SJCRH30 (cell line): ENCODE measurements around the gene PTGES3L. TPM values are rescaled to one million over a fixed set of nuclear protein-coding genes. Genes with fewer than 3 reads are reported as not detected.
"Not testable (repeated sequence)": the region's sequence is repeated elsewhere in the genome, so short reads cannot be mapped to it uniquely, and the experiment has no call there.

Experiments used
- DNase-seq, 2 experiments: peaks; one replicate each; pipeline ENCODE4 v3.0.0-alpha.2; 2015 to 2020
- H3K27ac ChIP-seq: fragments of 250-450 bp; sonication (Bioruptor Pico); 2 replicates; pipeline ENCODE4 v1.5.1; 2020; ENCODE audit warnings: mild to moderate bottlenecking, moderate library complexity
- H3K27me3 ChIP-seq: fragments of 250-450 bp; sonication (Bioruptor Pico); 2 replicates; pipeline ENCODE4 v1.5.1; 2020; ENCODE audit warnings: mild to moderate bottlenecking, moderate library complexity
- H3K36me3 ChIP-seq: fragments of 250-450 bp; sonication (Bioruptor Pico); 2 replicates; pipeline ENCODE4 v1.5.1; 2020; ENCODE audit warnings: mild to moderate bottlenecking, moderate library complexity
- H3K4me1 ChIP-seq: fragments of 250-450 bp; sonication (Bioruptor Pico); 2 replicates; pipeline ENCODE4 v1.5.1; 2020; ENCODE audit warnings: mild to moderate bottlenecking, moderate library complexity
- H3K4me3 ChIP-seq: fragments of 250-450 bp; sonication (Bioruptor Pico); 2 replicates; pipeline ENCODE4 v1.5.1; 2020; ENCODE audit warnings: mild to moderate bottlenecking, moderate library complexity
- H3K9me3 ChIP-seq: fragments of 250-450 bp; sonication (Bioruptor Pico); replicated peaks from 2 replicates; pipeline ENCODE4 v1.5.1; 2020; ENCODE audit warnings: mild to moderate bottlenecking, moderate library complexity
- total RNA-seq: library from RNA; depleted of rRNA; stranded (reverse); fragments of >200 nt; shearing (Covaris generic); gene quantifications from 2 replicates; pipeline ENCODE4 v1.2.3, GENCODE V29; 2014

Gene PTGES3L
- total RNA-seq, 1 experiment from 2014 or later, result 5.5 TPM

GRCh38 chr17:43018932-43019331, 39.1 kb upstream of the PTGES3L start:
- Histone ChIP-seq H3K9me3 (no peaks in the 10 kb centered on the region), H3K4me3 (no peak overlapping the region), H3K27ac (no peak overlapping the region), H3K4me1 (no peaks in the 10 kb centered on the region), H3K36me3 (no peaks in the 10 kb centered on the region; the same call in 1 of the 2 replicates), H3K27me3 (no peaks in the 10 kb centered on the region)
- no peak for DNase-seq

GRCh38 chr17:43018008-43018853, 38.4 kb upstream of the PTGES3L start:
- H3K9me3 ChIP-seq, result no peaks in the 10 kb centered on the region
- H3K36me3 ChIP-seq, result no peaks in the 10 kb centered on the region; the same call in 1 of the 2 replicates
- no peak overlapping the region for H3K27ac ChIP-seq
- DNase-seq, result peak in 1 of 2 experiments; percentile 31
- no peaks in the 10 kb centered on the region for H3K4me1 ChIP-seq
- no peaks in the 10 kb centered on the region for H3K27me3 ChIP-seq
- H3K4me3 ChIP-seq, result no peak overlapping the region

- H3K36me3 ChIP-seq, result no peaks in the 10 kb centered on the region; the same call in 1 of the 2 replicates
- H3K27ac ChIP-seq, result no peak overlapping the region
- H3K27me3 ChIP-seq, result no peaks in the 10 kb centered on the region
- no peaks in the 10 kb centered on the region for H3K9me3 ChIP-seq
- H3K4me3 ChIP-seq, result no peak overlapping the region
- DNase-seq, result no peak
- no peaks in the 10 kb centered on the region for H3K4me1 ChIP-seq
Measured at GRCh38 chr17:43016216-43016615, 36.3 kb upstream of the PTGES3L start.

GRCh38 chr17:43015579-43015978, 35.7 kb upstream of the PTGES3L start:
- DNase-seq, result no peak
- H3K27ac ChIP-seq, result no peak overlapping the region
- no peaks in the 10 kb centered on the region for H3K4me1 ChIP-seq
- H3K9me3 ChIP-seq, result no peaks in the 10 kb centered on the region
- no peaks in the 10 kb centered on the region for H3K27me3 ChIP-seq
- no peaks in the 10 kb centered on the region; the same call in 1 of the 2 replicates for H3K36me3 ChIP-seq
- H3K4me3 ChIP-seq, result no peak overlapping the region

GRCh38 chr17:43014649-43015542, 35.0 kb upstream of the PTGES3L start:
- H3K9me3 ChIP-seq, result no peaks in the 10 kb centered on the region
- H3K27me3 ChIP-seq, result no peaks in the 10 kb centered on the region
- no peak for DNase-seq
- H3K4me1 ChIP-seq, result no peaks in the 10 kb centered on the region
- no peak overlapping the region for H3K27ac ChIP-seq
- no peak overlapping the region for H3K4me3 ChIP-seq
- H3K36me3 ChIP-seq, result no peaks in the 10 kb centered on the region; the same call in 1 of the 2 replicates

GRCh38 chr17:43014020-43014648, 34.3 kb upstream of the PTGES3L start:
- Histone ChIP-seq H3K27me3 (no peaks in the 10 kb centered on the region), H3K9me3 (no peaks in the 10 kb centered on the region), H3K4me3 (no peak overlapping the region), H3K27ac (no peak overlapping the region), H3K36me3 (no peaks in the 10 kb centered on the region; the same call in 1 of the 2 replicates), H3K4me1 (no peaks in the 10 kb centered on the region)
- DNase-seq, result no peak

GRCh38 chr17:43013296-43013695, 33.4 kb upstream of the PTGES3L start:
- Histone ChIP-seq H3K4me3 (no peak overlapping the region), H3K27me3 (no peaks in the 10 kb centered on the region), H3K36me3 (no peaks in the 10 kb centered on the region), H3K27ac (no peak overlapping the region), H3K9me3 (no peaks in the 10 kb centered on the region), H3K4me1 (no peaks in the 10 kb centered on the region)
- DNase-seq, result no peak

GRCh38 chr17:43011728-43012472, 32.0 kb upstream of the PTGES3L start:
- Histone ChIP-seq H3K4me1 (no peaks in the 10 kb centered on the region), H3K4me3 (no peak overlapping the region), H3K9me3 (no peaks in the 10 kb centered on the region), H3K27me3 (no peaks in the 10 kb centered on the region), H3K27ac (no peak overlapping the region), H3K36me3 (no peaks in the 10 kb centered on the region)
- no peak for DNase-seq

GRCh38 chr17:43010667-43011308, 30.9 kb upstream of the PTGES3L start:
- no peak for DNase-seq
- Histone ChIP-seq H3K27me3 (no peaks in the 10 kb centered on the region), H3K4me1 (no peaks in the 10 kb centered on the region), H3K9me3 (no peaks in the 10 kb centered on the region), H3K27ac (no peak overlapping the region), H3K36me3 (no peaks in the 10 kb centered on the region), H3K4me3 (no peak overlapping the region)

GRCh38 chr17:43006639-43007551, 27.0 kb upstream of the PTGES3L start, which contains the start of gene IFI35:
Gene IFI35, plus strand, starts transcription at chr17:43006784. Its CDS starts 164 bp downstream, at chr17:43006948.
- peaks cover 25% of the 10 kb centered on the region for H3K36me3 ChIP-seq
- no peaks in the 10 kb centered on the region for H3K27me3 ChIP-seq
- H3K4me3 ChIP-seq, result no peak within 1 kb of the TSS
- no peak within 1 kb of the TSS for H3K27ac ChIP-seq
- DNase-seq, result no peak
- H3K9me3 ChIP-seq, result no peaks in the 10 kb centered on the region
- H3K4me1 ChIP-seq, result no peaks in the 10 kb centered on the region

- no peaks in the 10 kb centered on the region for H3K9me3 ChIP-seq
- peak in 1 of 2 experiments; percentile 31 for DNase-seq
- no peaks in the 10 kb centered on the region for H3K4me1 ChIP-seq
- no peak overlapping the region for H3K27ac ChIP-seq
- peaks cover 58% of the 10 kb centered on the region for H3K36me3 ChIP-seq
- no peaks in the 10 kb centered on the region for H3K27me3 ChIP-seq
- H3K4me3 ChIP-seq, result no peak overlapping the region
Measured at GRCh38 chr17:43003542-43004172, 23.8 kb upstream of the PTGES3L start.

- not testable (repeated sequence) for H3K4me3 ChIP-seq, H3K4me1 ChIP-seq, H3K27me3 ChIP-seq, H3K27ac ChIP-seq, DNase-seq, H3K9me3 ChIP-seq
- peaks cover 58% of the 10 kb centered on the region for H3K36me3 ChIP-seq
Measured at GRCh38 chr17:43000894-43001293, 21.0 kb upstream of the PTGES3L start.
